Dendritic cell treated with granulocyte-macrophage colony-stimulating factor and Interleukin-4, amounts not matched to agents 40 ng/mL and 50 ng/mL, for 4 days (primary cell): ENCODE data around the gene DNLZ.

Experiments used
- H3K27ac Mint-ChIP-seq: one replicate; pipeline ENCODE4 v1.8.0; 2022; ENCODE audit warnings: mild to moderate bottlenecking, mixed read lengths
- H3K27me3 Mint-ChIP-seq: one replicate; pipeline ENCODE4 v1.8.0; 2022; ENCODE audit warnings: mild to moderate bottlenecking, mixed read lengths
- H3K36me3 Mint-ChIP-seq: one replicate; pipeline ENCODE4 v1.8.0; 2022; ENCODE audit warnings: low read depth, mixed read lengths
- H3K4me1 Mint-ChIP-seq: one replicate; pipeline ENCODE4 v1.8.0; 2022; ENCODE audit warnings: low read depth, mixed read lengths
- H3K4me3 Mint-ChIP-seq: one replicate; pipeline ENCODE4 v1.8.0; 2022; ENCODE audit warnings: mild to moderate bottlenecking, moderate library complexity, mixed read lengths
- H3K9me3 Mint-ChIP-seq: one replicate; pipeline ENCODE4 v1.8.0; 2022; ENCODE audit warnings: mixed read lengths
- intact Hi-C: fragments of 100-400 bp; cut with micrococcal nuclease; formaldehyde crosslinking; loops from one replicate; pipeline ENCODE4 v1.15.0; 2022

The DNLZ gene

GRCh38 chr9:136317695-136318094 lies 45.8 kb downstream of the DNLZ start:
- H3K27me3 Mint-ChIP-seq, result peaks cover 4% of the 10 kb centered on the region
- intact Hi-C loops, result no loop called here
- no peak overlapping the region for H3K27ac Mint-ChIP-seq
- no peak overlapping the region for H3K4me3 Mint-ChIP-seq
- H3K9me3 Mint-ChIP-seq, result peaks cover 23% of the 10 kb centered on the region
- H3K4me1 Mint-ChIP-seq, result no peaks in the 10 kb centered on the region
- H3K36me3 Mint-ChIP-seq, result no peaks in the 10 kb centered on the region

GRCh38 chr9:136316896-136317676 lies 46.5 kb downstream of the DNLZ start:
- intact Hi-C loops, result no loop called here

GRCh38 chr9:136316271-136316751 lies 47.2 kb downstream of the DNLZ start:
- Mint-ChIP-seq H3K27me3 (no peaks in the 10 kb centered on the region), H3K9me3 (peaks cover 23% of the 10 kb centered on the region), H3K4me3 (no peak overlapping the region), H3K36me3 (no peaks in the 10 kb centered on the region), H3K27ac (no peak overlapping the region), H3K4me1 (no peaks in the 10 kb centered on the region)
- intact Hi-C loops, result no loop called here

More at GRCh38 chr9:136316896-136317676, 46.5 kb downstream of the DNLZ start:
- no peaks in the 10 kb centered on the region for H3K27me3 Mint-ChIP-seq
- no peaks in the 10 kb centered on the region for H3K36me3 Mint-ChIP-seq
- H3K9me3 Mint-ChIP-seq, result peaks cover 23% of the 10 kb centered on the region
- H3K4me3 Mint-ChIP-seq, result no peak overlapping the region
- H3K4me1 Mint-ChIP-seq, result no peaks in the 10 kb centered on the region
- H3K27ac Mint-ChIP-seq, result no peak overlapping the region

- Mint-ChIP-seq H3K4me3 (no peak overlapping the region), H3K9me3 (peaks cover 23% of the 10 kb centered on the region), H3K4me1 (no peaks in the 10 kb centered on the region), H3K36me3 (no peaks in the 10 kb centered on the region), H3K27ac (no peak overlapping the region), H3K27me3 (peaks cover 3% of the 10 kb centered on the region)
- intact Hi-C loops, result no loop called here
Measured at GRCh38 chr9:136314944-136315343, 48.6 kb downstream of the DNLZ start.

- intact Hi-C loops, result no loop called here
- H3K36me3 Mint-ChIP-seq, result no peaks in the 10 kb centered on the region
- peaks cover 3% of the 10 kb centered on the region for H3K27me3 Mint-ChIP-seq
- H3K9me3 Mint-ChIP-seq, result peaks cover 23% of the 10 kb centered on the region
- H3K27ac Mint-ChIP-seq, result no peak overlapping the region
- no peaks in the 10 kb centered on the region for H3K4me1 Mint-ChIP-seq
- no peak overlapping the region for H3K4me3 Mint-ChIP-seq
Measured at GRCh38 chr9:136314056-136314416, 49.5 kb downstream of the DNLZ start.

- Mint-ChIP-seq H3K4me1 (no peaks in the 10 kb centered on the region), H3K9me3 (peaks cover 23% of the 10 kb centered on the region), H3K27ac (no peak overlapping the region), H3K36me3 (no peaks in the 10 kb centered on the region), H3K27me3 (peaks cover 3% of the 10 kb centered on the region), H3K4me3 (no peak overlapping the region)
- intact Hi-C loops, result no loop called here
Measured at GRCh38 chr9:136313111-136314055, 50.2 kb downstream of the DNLZ start.

GRCh38 chr9:136312436-136312835 lies 51.1 kb downstream of the DNLZ start:
- Mint-ChIP-seq H3K9me3 (peaks cover 23% of the 10 kb centered on the region), H3K4me3 (no peak overlapping the region), H3K36me3 (no peaks in the 10 kb centered on the region), H3K27ac (no peak overlapping the region), H3K27me3 (peaks cover 3% of the 10 kb centered on the region), H3K4me1 (no peaks in the 10 kb centered on the region)
- intact Hi-C loops, result no loop called here

- H3K4me1 Mint-ChIP-seq, result no peaks in the 10 kb centered on the region
- intact Hi-C loops, result no loop called here
- H3K36me3 Mint-ChIP-seq, result no peaks in the 10 kb centered on the region
- no peak overlapping the region for H3K27ac Mint-ChIP-seq
- H3K9me3 Mint-ChIP-seq, result peaks cover 23% of the 10 kb centered on the region
- H3K4me3 Mint-ChIP-seq, result no peak overlapping the region
- H3K27me3 Mint-ChIP-seq, result peaks cover 3% of the 10 kb centered on the region
Measured at GRCh38 chr9:136312009-136312375, 51.6 kb downstream of the DNLZ start.

GRCh38 chr9:136311051-136312008 lies 52.2 kb downstream of the DNLZ start:
- H3K4me1 Mint-ChIP-seq, result no peaks in the 10 kb centered on the region
- intact Hi-C loops, result no loop called here
- peaks cover 3% of the 10 kb centered on the region for H3K27me3 Mint-ChIP-seq
- H3K27ac Mint-ChIP-seq, result no peak overlapping the region
- no peak overlapping the region for H3K4me3 Mint-ChIP-seq
- H3K9me3 Mint-ChIP-seq, result peaks cover 20% of the 10 kb centered on the region
- H3K36me3 Mint-ChIP-seq, result no peaks in the 10 kb centered on the region

GRCh38 chr9:136310273-136311030 lies 53.1 kb downstream of the DNLZ start:
- Mint-ChIP-seq H3K27me3 (peaks cover 4% of the 10 kb centered on the region), H3K4me1 (no peaks in the 10 kb centered on the region), H3K27ac (no peak overlapping the region), H3K4me3 (no peak overlapping the region), H3K9me3 (peaks cover 11% of the 10 kb centered on the region), H3K36me3 (no peaks in the 10 kb centered on the region)
- intact Hi-C loops, result no loop called here

GRCh38 chr9:136309806-136310220 lies 53.7 kb downstream of the DNLZ start:
- intact Hi-C loops, result no loop called here
- H3K9me3 Mint-ChIP-seq, result peaks cover 5% of the 10 kb centered on the region
- H3K4me3 Mint-ChIP-seq, result no peak overlapping the region
- no peak overlapping the region for H3K27ac Mint-ChIP-seq
- peaks cover 6% of the 10 kb centered on the region for H3K27me3 Mint-ChIP-seq
- H3K4me1 Mint-ChIP-seq, result no peaks in the 10 kb centered on the region
- no peaks in the 10 kb centered on the region for H3K36me3 Mint-ChIP-seq
